Astrocyte of the cerebellum (primary cell): ENCODE measurements around the gene RNU11.
A peak's percentile ranks its signal among the peaks of the same experiment; 100 is the strongest.

Experiments
- DNase-seq: peaks from one replicate; pipeline ENCODE4 v3.0.0-alpha.2; 2011; ENCODE audit warnings: low read depth
- H3K4me3 ChIP-seq: 2 replicates; pipeline ENCODE4 v1.5.1; 2011; ENCODE audit warnings: mild to moderate bottlenecking, low read depth, low read length, moderate library complexity
- CTCF ChIP-seq: IDR thresholded peaks from 2 replicates; pipeline ENCODE4 v1.5.1; 2012; ENCODE audit warnings: low read length, low read depth, moderate library complexity, mild to moderate bottlenecking; ENCODE audit errors: missing control alignments
- in situ Hi-C: cut with HindIII; loops from 2 replicates; pipeline ENCODE4 v1.10.0; 2017; ENCODE audit warnings: low sequenced_read_pairs

The RNU11 gene

DNA sequence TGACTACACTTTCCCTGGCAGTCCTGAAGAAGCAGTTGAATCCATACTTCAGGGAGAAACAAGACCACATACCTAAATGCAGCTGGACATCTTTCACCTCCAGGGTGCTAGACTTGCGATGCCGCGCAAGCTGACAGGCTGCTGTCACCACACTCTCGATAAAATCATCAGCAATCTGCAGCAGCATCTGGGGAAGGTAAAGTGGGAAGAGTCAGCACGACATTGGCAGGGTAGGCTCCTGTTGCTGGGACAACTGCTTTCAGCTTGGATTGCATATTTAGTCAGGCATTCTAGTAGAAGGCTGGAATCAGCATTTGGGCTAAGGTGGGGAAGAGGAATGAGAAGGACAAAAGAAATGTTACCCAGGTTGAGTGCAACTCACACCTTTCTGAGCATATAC, 35.2 kb upstream of the RNU11 start:
- in situ Hi-C loops = loop anchor here (25.0 kb wide), 1 partner anchor 351 kb away; the partner anchor contains the start of gene SESN2
- no peak for TF ChIP-seq CTCF
- DNase-seq = no peak
- no peak overlapping the region for H3K4me3 ChIP-seq

DNA sequence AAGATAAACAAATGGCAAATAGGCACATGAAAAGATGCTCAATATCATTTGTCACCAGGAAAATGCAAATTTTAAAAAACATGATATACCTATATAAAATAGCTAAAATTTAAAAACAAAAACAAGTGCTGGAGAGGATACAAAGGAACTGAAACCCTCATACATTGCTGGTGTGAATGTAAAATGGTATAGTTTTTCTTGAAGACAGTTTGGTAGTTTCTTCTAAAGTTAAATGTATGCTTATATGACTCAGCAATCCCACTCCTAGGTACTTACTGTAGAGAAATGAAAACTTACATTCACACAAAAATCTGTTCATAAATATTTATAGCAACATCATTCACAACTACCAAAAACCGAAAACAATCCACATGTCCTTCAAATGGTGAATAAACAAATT, 16.7 kb upstream of the RNU11 start:
- no peak for TF ChIP-seq CTCF
- in situ Hi-C loops = no loop called here
- H3K4me3 ChIP-seq = no peak overlapping the region
- no peak for DNase-seq

DNA sequence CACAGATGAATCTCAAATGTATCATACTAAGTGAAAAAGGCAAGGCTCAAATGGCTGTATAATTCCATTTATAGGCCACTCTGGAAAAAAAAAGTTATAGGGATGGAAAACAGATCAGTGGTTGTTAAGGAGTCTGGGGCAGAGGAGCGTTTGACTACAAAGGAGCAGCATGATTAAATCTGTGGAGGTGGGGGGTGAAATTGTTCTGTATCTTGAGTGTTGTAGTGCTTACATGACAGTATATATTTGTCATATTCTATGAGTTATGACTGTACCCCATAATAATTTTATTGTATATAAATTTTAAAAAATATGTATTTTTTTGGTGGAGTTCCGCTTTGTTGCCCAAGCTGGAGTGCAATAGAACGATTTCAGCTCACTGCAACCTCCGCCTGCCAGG, 15.8 kb upstream of the RNU11 start:
- in situ Hi-C loops = no loop called here
- TF ChIP-seq CTCF = no peak

GRCh38 chr1:28640766-28641165, 7.6 kb upstream of the RNU11 start:
- in situ Hi-C loops = no loop called here
- no peak for DNase-seq
- no peak overlapping the region for H3K4me3 ChIP-seq
- TF ChIP-seq CTCF = peak; percentile 56

More for the DNA sequence above, 15.8 kb upstream of the RNU11 start:
- no peak for DNase-seq
- H3K4me3 ChIP-seq = no peak overlapping the region

GRCh38 chr1:28642056-28642846, 6.1 kb upstream of the RNU11 start:
- H3K4me3 ChIP-seq = peak overlapping the region; percentile 87
- in situ Hi-C loops = no loop called here
- no peak for DNase-seq
- TF ChIP-seq CTCF = no peak

DNA sequence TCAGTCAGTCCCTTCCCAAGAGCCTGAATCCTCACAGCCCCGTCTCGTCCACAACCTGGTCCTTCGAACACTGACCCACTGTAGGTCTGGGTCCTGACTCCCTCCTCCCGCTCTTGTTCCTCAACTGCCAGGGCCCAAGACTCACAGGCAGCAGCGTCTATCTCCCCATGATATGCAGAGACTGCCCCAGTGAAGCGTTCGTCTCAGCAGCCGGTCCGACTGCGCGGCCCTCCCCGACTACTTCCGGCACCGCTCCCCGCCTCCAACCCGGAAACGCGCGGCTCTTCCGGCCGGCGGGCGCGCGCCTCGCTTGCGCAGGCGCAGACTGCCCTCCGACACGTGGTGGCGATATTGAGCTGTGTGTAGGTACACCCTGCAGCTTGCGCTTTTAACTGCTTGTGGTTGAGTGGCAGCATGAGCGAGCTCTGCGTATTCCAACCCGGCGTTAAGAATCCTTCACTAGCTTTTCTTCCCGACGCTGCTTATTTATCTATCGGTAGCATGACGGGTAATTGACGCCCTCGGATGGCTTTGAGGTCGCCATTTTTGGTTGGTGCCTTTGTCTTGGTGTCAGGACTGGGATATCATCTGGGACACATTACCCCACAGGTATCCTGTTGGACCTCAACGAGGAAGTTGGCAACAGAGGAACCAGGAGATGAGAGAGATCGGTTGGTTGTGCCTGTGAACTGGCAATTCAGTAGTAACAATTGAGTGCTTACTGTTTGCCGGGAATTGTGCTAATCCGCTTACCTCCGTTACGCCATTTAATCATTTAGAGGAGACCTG, 5.4 kb upstream of the RNU11 start, which contains the start of gene TAF12:
Gene TAF12, minus strand, starts transcription at position 221 of the 789 bp plus-strand sequence. CDS start 20,986 bp downstream, outside the sequence.
- in situ Hi-C loops = no loop called here
- DNase-seq = peak; percentile 83
- H3K4me3 ChIP-seq = peak within 1 kb of the TSS; percentile 87
- TF ChIP-seq CTCF = peak; percentile 33
